ENCODE measurements around the gene HLA-DQB1.
A peak's percentile ranks its signal among the peaks of the same experiment; 100 is the strongest.
"Not testable (repeated sequence)": the region's sequence is repeated elsewhere in the genome, so short reads cannot be mapped to it uniquely, and the experiment has no call there.

The HLA-DQB1 gene

GRCh38 chr6:32657819-32658218 lies 8.6 kb downstream of the HLA-DQB1 start:
- peaks cover 22% of the 10 kb centered on the region for H3K4me1 Mint-ChIP-seq
- H3K27me3 Mint-ChIP-seq; ATAC-seq (replicated peaks; ENCODE audit: extremely low read depth, poor library complexity, severe bottlenecking); H3K9me3 Mint-ChIP-seq; DNase-seq (ENCODE audit: low spot score in 2 of 2); H3K27ac Mint-ChIP-seq (ENCODE audit: low read depth); H3K4me3 Mint-ChIP-seq: not testable (repeated sequence)
- H3K36me3 Mint-ChIP-seq (ENCODE audit: insufficient read depth), result peaks cover 38% of the 10 kb centered on the region

- H3K9me3 Mint-ChIP-seq; ATAC-seq (replicated peaks; ENCODE audit: extremely low read depth, poor library complexity, severe bottlenecking); DNase-seq (ENCODE audit: low spot score in 2 of 2); H3K27me3 Mint-ChIP-seq; H3K4me3 Mint-ChIP-seq; H3K27ac Mint-ChIP-seq (ENCODE audit: low read depth): not testable (repeated sequence)
- Mint-ChIP-seq H3K36me3 (ENCODE audit: insufficient read depth) (peaks cover 33% of the 10 kb centered on the region), H3K4me1 (peaks cover 27% of the 10 kb centered on the region)
Observed at GRCh38 chr6:32657329-32657728, 9.1 kb downstream of the HLA-DQB1 start.

- Mint-ChIP-seq H3K27ac (ENCODE audit: low read depth) (peak overlapping the region; percentile 45), H3K9me3 (peaks cover 9% of the 10 kb centered on the region), H3K36me3 (ENCODE audit: insufficient read depth) (peaks cover 21% of the 10 kb centered on the region), H3K4me3 (no peak overlapping the region), H3K4me1 (peaks cover 19% of the 10 kb centered on the region), H3K27me3 (no peaks in the 10 kb centered on the region)
- ATAC-seq (replicated peaks; ENCODE audit: extremely low read depth, poor library complexity, severe bottlenecking) (no peak), DNase-seq (ENCODE audit: low spot score in 2 of 2) (no peak)
Observed at GRCh38 chr6:32655203-32655710, 11.2 kb downstream of the HLA-DQB1 start.

GRCh38 chr6:32645047-32645703 lies 21.3 kb downstream of the HLA-DQB1 start:
- Mint-ChIP-seq H3K36me3 (ENCODE audit: insufficient read depth) (peaks cover 22% of the 10 kb centered on the region), H3K27ac (ENCODE audit: low read depth) (no peak overlapping the region), H3K27me3 (no peaks in the 10 kb centered on the region), H3K4me3 (no peak overlapping the region), H3K9me3 (no peaks in the 10 kb centered on the region), H3K4me1 (peaks cover 34% of the 10 kb centered on the region)
- no peak for ATAC-seq (replicated peaks; ENCODE audit: extremely low read depth, poor library complexity, severe bottlenecking)
- no peak for DNase-seq (ENCODE audit: low spot score in 2 of 2)

GRCh38 chr6:32643904-32644303 lies 22.6 kb downstream of the HLA-DQB1 start:
- no peak for ATAC-seq (replicated peaks; ENCODE audit: extremely low read depth, poor library complexity, severe bottlenecking)
- Mint-ChIP-seq H3K9me3 (no peaks in the 10 kb centered on the region), H3K27me3 (no peaks in the 10 kb centered on the region), H3K4me3 (no peak overlapping the region), H3K27ac (ENCODE audit: low read depth) (no peak overlapping the region), H3K4me1 (peaks cover 43% of the 10 kb centered on the region), H3K36me3 (ENCODE audit: insufficient read depth) (peaks cover 20% of the 10 kb centered on the region)
- no peak for DNase-seq (ENCODE audit: low spot score in 2 of 2)

GRCh38 chr6:32642720-32643106 lies 23.7 kb downstream of the HLA-DQB1 start:
- H3K36me3 Mint-ChIP-seq (ENCODE audit: insufficient read depth), result peaks cover 27% of the 10 kb centered on the region
- H3K9me3 Mint-ChIP-seq, result no peaks in the 10 kb centered on the region
- DNase-seq (ENCODE audit: low spot score in 2 of 2) (no peak), ATAC-seq (replicated peaks; ENCODE audit: extremely low read depth, poor library complexity, severe bottlenecking) (no peak)
- H3K27me3 Mint-ChIP-seq, result no peaks in the 10 kb centered on the region
- peak overlapping the region; percentile 79 for H3K27ac Mint-ChIP-seq (ENCODE audit: low read depth)
- H3K4me1 Mint-ChIP-seq, result peaks cover 51% of the 10 kb centered on the region
- H3K4me3 Mint-ChIP-seq, result no peak overlapping the region

- H3K36me3 Mint-ChIP-seq (ENCODE audit: insufficient read depth), result peaks cover 30% of the 10 kb centered on the region
- not testable (repeated sequence) for H3K9me3 Mint-ChIP-seq; H3K27me3 Mint-ChIP-seq; DNase-seq (ENCODE audit: low spot score in 2 of 2)
- peak; percentile 22 for ATAC-seq (replicated peaks; ENCODE audit: extremely low read depth, poor library complexity, severe bottlenecking)
- H3K4me1 Mint-ChIP-seq, result peaks cover 56% of the 10 kb centered on the region
- peak overlapping the region; percentile 79 for H3K27ac Mint-ChIP-seq (ENCODE audit: low read depth)
- peak overlapping the region; percentile 40 for H3K4me3 Mint-ChIP-seq
Observed at GRCh38 chr6:32641785-32642719, 24.4 kb downstream of the HLA-DQB1 start.

- Mint-ChIP-seq H3K27ac (ENCODE audit: low read depth) (peak overlapping the region; percentile 68), H3K9me3 (no peaks in the 10 kb centered on the region), H3K4me3 (peak overlapping the region; percentile 4), H3K36me3 (ENCODE audit: insufficient read depth) (peaks cover 31% of the 10 kb centered on the region), H3K4me1 (peaks cover 59% of the 10 kb centered on the region), H3K27me3 (no peaks in the 10 kb centered on the region)
- DNase-seq (ENCODE audit: low spot score in 2 of 2), result no peak
- no peak for ATAC-seq (replicated peaks; ENCODE audit: extremely low read depth, poor library complexity, severe bottlenecking)
Observed at GRCh38 chr6:32641122-32641521, 25.3 kb downstream of the HLA-DQB1 start.

- Mint-ChIP-seq H3K9me3 (no peaks in the 10 kb centered on the region), H3K4me1 (peaks cover 54% of the 10 kb centered on the region), H3K4me3 (peak overlapping the region; percentile 31), H3K27ac (ENCODE audit: low read depth) (peak overlapping the region; percentile 95), H3K36me3 (ENCODE audit: insufficient read depth) (peaks cover 29% of the 10 kb centered on the region), H3K27me3 (no peaks in the 10 kb centered on the region)
- ATAC-seq (replicated peaks; ENCODE audit: extremely low read depth, poor library complexity, severe bottlenecking), result no peak
- DNase-seq (ENCODE audit: low spot score in 2 of 2), result no peak
Observed at GRCh38 chr6:32639440-32640394, 26.7 kb downstream of the HLA-DQB1 start.

- DNase-seq (ENCODE audit: low spot score in 2 of 2) (no peak), ATAC-seq (replicated peaks; ENCODE audit: extremely low read depth, poor library complexity, severe bottlenecking) (no peak)
- Mint-ChIP-seq H3K27ac (ENCODE audit: low read depth) (peak overlapping the region; percentile 95), H3K4me3 (peak overlapping the region; percentile 86), H3K36me3 (ENCODE audit: insufficient read depth) (peaks cover 26% of the 10 kb centered on the region), H3K9me3 (no peaks in the 10 kb centered on the region), H3K4me1 (peaks cover 51% of the 10 kb centered on the region), H3K27me3 (no peaks in the 10 kb centered on the region)
Observed at GRCh38 chr6:32638532-32639219, 27.8 kb downstream of the HLA-DQB1 start.

GRCh38 chr6:32637883-32638282 lies 28.6 kb downstream of the HLA-DQB1 start:
- peaks cover 48% of the 10 kb centered on the region for H3K4me1 Mint-ChIP-seq

More at GRCh38 chr6:32637883-32638282, 28.6 kb downstream of the HLA-DQB1 start:
- Mint-ChIP-seq H3K27me3 (no peaks in the 10 kb centered on the region), H3K4me3 (peak overlapping the region; percentile 86), H3K27ac (ENCODE audit: low read depth) (peak overlapping the region; percentile 95), H3K36me3 (ENCODE audit: insufficient read depth) (peaks cover 22% of the 10 kb centered on the region), H3K9me3 (no peaks in the 10 kb centered on the region)
- ATAC-seq (replicated peaks; ENCODE audit: extremely low read depth, poor library complexity, severe bottlenecking) (peak; percentile 30), DNase-seq (ENCODE audit: low spot score in 2 of 2) (no peak)
